ENCODE measurements around the gene KLHDC4.

DNA sequence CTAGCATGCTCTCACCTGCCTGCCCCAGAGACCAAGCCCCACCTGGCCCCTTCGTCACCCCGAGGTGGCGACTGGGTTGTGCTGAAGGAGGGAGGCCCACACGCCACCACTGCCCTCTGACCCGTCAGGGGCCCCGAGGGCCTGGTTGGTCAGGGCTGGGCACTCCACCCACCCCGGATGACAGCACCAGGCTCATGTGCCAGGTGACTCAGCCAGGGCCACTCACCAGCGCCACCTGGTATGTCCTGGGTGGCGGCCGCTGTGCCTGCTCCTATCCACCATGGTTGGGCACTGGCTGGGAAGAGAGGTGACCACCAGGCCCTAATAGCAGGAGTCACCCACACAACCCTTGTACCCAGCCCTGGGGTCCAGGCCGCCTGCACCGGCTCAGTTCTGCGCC, 94.6 kb downstream of the KLHDC4 start:
- TF ChIP-seq, protein P1, sequence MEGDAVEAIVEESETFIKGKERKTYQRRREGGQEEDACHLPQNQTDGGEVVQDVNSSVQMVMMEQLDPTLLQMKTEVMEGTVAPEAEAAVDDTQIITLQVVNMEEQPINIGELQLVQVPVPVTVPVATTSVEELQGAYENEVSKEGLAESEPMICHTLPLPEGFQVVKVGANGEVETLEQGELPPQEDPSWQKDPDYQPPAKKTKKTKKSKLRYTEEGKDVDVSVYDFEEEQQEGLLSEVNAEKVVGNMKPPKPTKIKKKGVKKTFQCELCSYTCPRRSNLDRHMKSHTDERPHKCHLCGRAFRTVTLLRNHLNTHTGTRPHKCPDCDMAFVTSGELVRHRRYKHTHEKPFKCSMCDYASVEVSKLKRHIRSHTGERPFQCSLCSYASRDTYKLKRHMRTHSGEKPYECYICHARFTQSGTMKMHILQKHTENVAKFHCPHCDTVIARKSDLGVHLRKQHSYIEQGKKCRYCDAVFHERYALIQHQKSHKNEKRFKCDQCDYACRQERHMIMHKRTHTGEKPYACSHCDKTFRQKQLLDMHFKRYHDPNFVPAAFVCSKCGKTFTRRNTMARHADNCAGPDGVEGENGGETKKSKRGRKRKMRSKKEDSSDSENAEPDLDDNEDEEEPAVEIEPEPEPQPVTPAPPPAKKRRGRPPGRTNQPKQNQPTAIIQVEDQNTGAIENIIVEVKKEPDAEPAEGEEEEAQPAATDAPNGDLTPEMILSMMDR (IDR thresholded peaks at IDR 0.05), result no peak
- TF ChIP-seq POLR2A (IDR thresholded peaks at IDR 0.05) (no peak), EP300 (IDR thresholded peaks at IDR 0.05) (no peak), POLR2AphosphoS5 (IDR thresholded peaks at IDR 0.05) (no peak)
